Astrocyte of the cerebellum (primary cell): ENCODE data around the gene ZEB1.

Source experiments
- DNase-seq: peaks from one replicate; pipeline ENCODE4 v3.0.0-alpha.2; 2011; ENCODE audit warnings: low read depth
- H3K4me3 ChIP-seq: 2 replicates; pipeline ENCODE4 v1.5.1; 2011; ENCODE audit warnings: mild to moderate bottlenecking, low read depth, low read length, moderate library complexity
- CTCF ChIP-seq: IDR thresholded peaks from 2 replicates; pipeline ENCODE4 v1.5.1; 2012; ENCODE audit warnings: low read length, low read depth, moderate library complexity, mild to moderate bottlenecking; ENCODE audit errors: missing control alignments
- in situ Hi-C: cut with HindIII; loops from 2 replicates; pipeline ENCODE4 v1.10.0; 2017; ENCODE audit warnings: low sequenced_read_pairs

ZEB1 gene

GRCh38 chr10:31381766-31382316, 62.8 kb downstream of the ZEB1 start:
- no peak for DNase-seq
- H3K4me3 ChIP-seq: no peak overlapping the region
- TF ChIP-seq CTCF: no peak
- in situ Hi-C loops: no loop called here

- H3K4me3 ChIP-seq: no peak overlapping the region
- TF ChIP-seq CTCF: no peak
- DNase-seq: no peak
- in situ Hi-C loops: no loop called here
Observed at GRCh38 chr10:31383810-31384588, 65.0 kb downstream of the ZEB1 start.

- in situ Hi-C loops: no loop called here
- no peak overlapping the region for H3K4me3 ChIP-seq
- no peak for DNase-seq
- no peak for TF ChIP-seq CTCF
Observed at GRCh38 chr10:31384589-31384949, 65.6 kb downstream of the ZEB1 start.

- no peak for DNase-seq
- H3K4me3 ChIP-seq: no peak overlapping the region
- in situ Hi-C loops: no loop called here
- TF ChIP-seq CTCF: no peak
Observed at GRCh38 chr10:31390804-31391203, 71.8 kb downstream of the ZEB1 start.

- no peak for TF ChIP-seq CTCF
- in situ Hi-C loops: no loop called here
- no peak for DNase-seq
- no peak overlapping the region for H3K4me3 ChIP-seq
Observed at GRCh38 chr10:31393844-31394243, 74.8 kb downstream of the ZEB1 start.

GRCh38 chr10:31395695-31396094, 76.7 kb downstream of the ZEB1 start:
- no peak for DNase-seq
- TF ChIP-seq CTCF: no peak

GRCh38 chr10:31396376-31396775, 77.4 kb downstream of the ZEB1 start:
- DNase-seq: no peak
- H3K4me3 ChIP-seq: no peak overlapping the region
- in situ Hi-C loops: no loop called here
- TF ChIP-seq CTCF: no peak

More at GRCh38 chr10:31395695-31396094, 76.7 kb downstream of the ZEB1 start:
- in situ Hi-C loops: no loop called here
- H3K4me3 ChIP-seq: no peak overlapping the region
